WI38 (cell line): ENCODE results near the gene MGLL.

Experiments
- H3K4me3 ChIP-seq: 2 replicates; pipeline ENCODE4 v1.5.1; 2011; ENCODE audit warnings: low read depth, mild to moderate bottlenecking, control low read depth, low read length
- TF ChIP-seq, protein P1 (sequence below): IDR thresholded peaks from 2 replicates; pipeline ENCODE4 v1.5.1; 2012; ENCODE audit warnings: low read depth, mild to moderate bottlenecking, control low read depth, low read length

Gene MGLL

DNA sequence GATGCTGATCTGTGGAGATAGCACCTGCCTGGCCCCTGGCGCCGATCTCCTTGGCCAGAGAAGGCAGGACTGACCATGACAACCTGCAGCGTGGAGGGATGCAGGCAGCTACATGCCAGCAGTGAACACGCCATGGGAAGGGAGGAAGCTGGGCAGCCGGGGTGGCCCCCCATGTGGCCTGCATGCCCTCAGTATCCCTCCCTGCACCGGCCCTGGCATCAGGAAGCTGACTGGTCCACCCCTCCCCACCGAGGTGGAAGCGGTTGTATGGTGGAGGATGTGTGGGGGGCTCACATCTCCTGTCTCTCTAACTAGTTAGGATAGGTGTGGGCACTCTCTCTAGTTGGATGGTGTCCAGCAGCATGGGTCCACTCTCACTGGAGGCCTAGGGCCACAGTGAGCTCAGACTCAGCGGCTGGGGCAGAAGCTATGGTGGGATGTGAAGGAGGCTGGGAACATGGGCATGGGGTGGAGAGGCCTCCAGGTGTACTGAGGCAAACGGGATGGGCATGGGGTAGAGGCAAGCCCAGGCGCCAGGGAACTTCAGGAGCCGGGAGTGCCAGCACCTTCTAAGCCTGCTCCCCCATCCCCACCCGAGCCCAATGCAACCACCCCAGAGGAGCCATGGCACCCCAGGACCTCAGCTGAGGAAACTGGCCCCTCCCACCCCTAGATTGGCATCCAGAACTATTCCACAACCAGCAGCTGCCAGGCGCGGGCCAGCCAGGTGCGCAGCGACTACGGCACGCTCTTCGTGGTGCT lies 151.4 kb downstream of the MGLL start:
- no peak overlapping the region for H3K4me3 ChIP-seq
- TF ChIP-seq, protein P1, sequence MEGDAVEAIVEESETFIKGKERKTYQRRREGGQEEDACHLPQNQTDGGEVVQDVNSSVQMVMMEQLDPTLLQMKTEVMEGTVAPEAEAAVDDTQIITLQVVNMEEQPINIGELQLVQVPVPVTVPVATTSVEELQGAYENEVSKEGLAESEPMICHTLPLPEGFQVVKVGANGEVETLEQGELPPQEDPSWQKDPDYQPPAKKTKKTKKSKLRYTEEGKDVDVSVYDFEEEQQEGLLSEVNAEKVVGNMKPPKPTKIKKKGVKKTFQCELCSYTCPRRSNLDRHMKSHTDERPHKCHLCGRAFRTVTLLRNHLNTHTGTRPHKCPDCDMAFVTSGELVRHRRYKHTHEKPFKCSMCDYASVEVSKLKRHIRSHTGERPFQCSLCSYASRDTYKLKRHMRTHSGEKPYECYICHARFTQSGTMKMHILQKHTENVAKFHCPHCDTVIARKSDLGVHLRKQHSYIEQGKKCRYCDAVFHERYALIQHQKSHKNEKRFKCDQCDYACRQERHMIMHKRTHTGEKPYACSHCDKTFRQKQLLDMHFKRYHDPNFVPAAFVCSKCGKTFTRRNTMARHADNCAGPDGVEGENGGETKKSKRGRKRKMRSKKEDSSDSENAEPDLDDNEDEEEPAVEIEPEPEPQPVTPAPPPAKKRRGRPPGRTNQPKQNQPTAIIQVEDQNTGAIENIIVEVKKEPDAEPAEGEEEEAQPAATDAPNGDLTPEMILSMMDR, result no peak

DNA sequence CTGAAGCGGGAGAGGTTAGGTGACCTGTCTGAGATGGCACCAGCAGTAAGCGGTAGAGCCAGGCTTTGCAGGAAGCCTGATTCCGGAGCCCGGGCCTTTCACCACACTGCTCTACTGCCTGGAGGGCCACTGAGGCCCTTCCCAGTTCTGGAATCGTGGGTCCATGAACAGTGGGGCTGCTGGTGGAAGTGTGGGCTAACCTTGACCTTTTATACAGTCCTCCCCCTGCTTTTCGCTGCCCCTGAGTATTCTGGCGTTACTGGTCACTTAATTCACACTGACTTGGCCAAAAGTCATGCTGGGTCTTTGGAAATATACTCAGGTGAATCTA lies 152.1 kb downstream of the MGLL start:
- H3K4me3 ChIP-seq, result no peak overlapping the region
- TF ChIP-seq, protein P1, result no peak

DNA sequence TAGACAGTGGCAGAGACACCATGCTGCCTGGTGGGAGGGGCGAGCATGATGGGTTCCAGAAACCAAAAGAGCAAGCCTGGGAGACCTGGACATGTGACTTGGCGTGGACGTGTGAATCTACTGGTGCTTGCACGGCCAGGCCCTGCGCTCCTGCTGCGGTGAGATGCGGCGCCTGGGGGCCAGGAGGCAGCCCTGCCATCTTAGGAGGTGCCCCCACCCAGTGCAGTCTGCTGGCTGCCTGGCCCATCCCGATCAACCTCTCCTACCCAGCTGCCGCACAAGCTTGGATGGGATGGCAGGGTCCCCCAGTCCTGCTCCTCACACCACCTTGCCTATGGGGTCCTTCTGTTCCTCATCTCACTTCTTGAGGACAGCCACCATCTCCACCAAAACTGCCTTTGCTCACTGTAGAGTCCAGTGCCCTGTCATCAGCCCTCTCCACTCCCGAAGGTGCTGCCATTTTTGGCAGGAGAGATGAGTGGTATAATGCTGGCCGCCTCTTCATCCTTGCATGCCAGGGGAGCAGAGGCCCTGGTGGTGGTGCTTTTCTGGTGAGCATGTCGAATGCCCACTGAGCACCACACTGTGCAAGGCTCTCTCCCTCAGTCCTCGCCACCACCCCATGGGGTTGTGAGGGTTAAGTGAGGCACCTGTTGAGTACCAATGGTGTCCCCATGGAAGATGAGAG lies 152.6 kb downstream of the MGLL start:
- TF ChIP-seq, protein P1, result no peak
- H3K4me3 ChIP-seq, result no peak overlapping the region

DNA sequence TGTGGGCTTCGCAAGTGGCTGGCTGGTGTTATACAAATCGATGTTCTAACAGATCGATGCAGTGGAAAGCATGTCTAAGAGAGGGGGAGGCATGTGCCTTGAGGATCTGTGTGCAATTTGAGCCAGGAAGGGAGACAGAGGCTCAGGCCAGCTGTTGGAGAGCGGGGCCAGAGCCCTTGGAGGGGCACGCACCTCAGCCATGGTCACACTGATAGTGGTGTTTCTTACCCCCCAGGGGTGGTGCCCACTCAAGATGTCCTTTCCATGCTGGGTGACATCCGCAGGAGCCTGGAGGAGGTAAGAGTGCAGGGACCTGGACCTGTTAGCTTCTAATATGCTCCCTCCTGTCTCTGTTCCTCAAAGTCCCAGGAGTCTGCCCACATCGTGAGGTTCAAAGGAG lies 153.4 kb downstream of the MGLL start:
- no peak overlapping the region for H3K4me3 ChIP-seq

DNA sequence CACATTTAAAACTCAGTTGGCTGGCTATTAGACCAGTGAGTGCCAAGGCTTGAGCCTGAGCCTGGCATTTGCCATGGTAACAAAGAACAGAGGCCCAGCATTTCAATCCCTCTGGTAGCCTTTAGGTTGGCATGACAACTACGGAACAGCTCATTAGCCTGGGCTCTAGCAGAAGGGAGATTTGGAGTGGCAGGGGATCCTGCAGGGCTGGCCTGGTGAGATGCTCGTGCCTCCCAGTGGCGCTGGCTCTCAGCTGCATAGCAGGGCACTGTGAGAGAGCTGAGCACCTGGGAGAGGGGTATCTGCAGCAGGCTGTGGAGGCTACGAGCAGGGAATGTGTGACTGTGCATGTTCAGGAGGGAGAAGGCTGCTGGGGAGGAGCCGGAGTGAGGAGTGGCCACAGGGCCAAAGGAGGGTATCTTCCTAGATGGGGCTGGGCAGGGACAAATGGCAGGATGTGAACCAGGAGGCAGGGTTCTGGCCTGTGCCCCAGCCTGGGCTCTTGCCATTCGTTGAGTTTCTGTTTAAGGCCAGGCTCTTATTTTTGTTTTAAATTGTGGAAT lies 155.1 kb downstream of the MGLL start:
- H3K4me3 ChIP-seq, result no peak overlapping the region
- TF ChIP-seq, protein P1, result no peak

More for the DNA sequence above, 153.4 kb downstream of the MGLL start:
- TF ChIP-seq, protein P1, result no peak

DNA sequence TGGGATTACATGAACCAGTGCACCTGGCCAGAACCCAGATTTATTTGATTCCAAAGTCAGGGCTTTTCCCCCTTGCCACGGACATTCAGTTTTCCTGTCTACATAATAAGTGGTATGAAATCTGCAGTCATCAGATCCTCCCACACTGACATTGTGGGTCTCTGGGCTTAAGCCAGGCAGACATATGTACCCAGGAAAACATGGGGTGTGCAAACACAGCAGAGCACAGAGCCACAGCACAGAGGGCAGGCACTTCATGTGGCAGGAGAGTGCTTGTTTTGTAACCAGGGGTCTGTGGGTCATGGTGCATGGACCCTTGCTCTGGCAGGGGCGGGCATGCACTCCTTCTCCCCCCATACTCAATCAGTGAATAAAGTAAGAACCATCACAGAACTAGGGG lies 155.6 kb downstream of the MGLL start:
- TF ChIP-seq, protein P1, result no peak
- H3K4me3 ChIP-seq, result no peak overlapping the region

DNA sequence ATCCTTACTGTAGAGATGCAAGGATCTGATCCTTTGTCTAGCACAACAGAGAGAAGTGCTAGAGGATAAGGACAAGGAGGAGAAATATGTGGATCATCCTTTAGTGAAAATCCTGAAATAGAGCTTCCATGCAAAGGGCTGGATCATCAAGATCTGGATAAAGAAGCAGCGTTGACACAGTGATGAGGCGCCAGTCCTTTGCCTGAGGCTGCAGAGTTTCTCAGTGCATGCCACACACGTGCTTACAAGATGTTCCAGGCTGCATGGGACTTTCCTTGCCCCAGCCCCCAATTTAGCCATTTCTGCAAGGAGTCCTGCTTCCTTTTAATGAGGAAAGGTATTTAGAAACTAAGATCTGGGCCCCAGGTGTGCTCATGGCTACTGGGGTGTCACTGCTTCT lies 156.7 kb downstream of the MGLL start:
- H3K4me3 ChIP-seq, result no peak overlapping the region
- TF ChIP-seq, protein P1, result no peak
